Erythroblast (primary cell): ENCODE results near the gene TNNT2.

Source experiments
- GATA1 ChIP-seq: IDR thresholded peaks from 2 replicates; pipeline ENCODE4 v1.6.1; 2011; ENCODE audit warnings: low read depth, mild to moderate bottlenecking, control low read depth, low read length, moderate library complexity
- POLR2A ChIP-seq: IDR thresholded peaks from 2 replicates; pipeline ENCODE4 v1.6.1; 2011; ENCODE audit warnings: mild to moderate bottlenecking, low read length

- TF ChIP-seq POLR2A (no peak), GATA1 (no peak)
Observed at GRCh38 chr1:201394591-201394990, 17.1 kb upstream of the TNNT2 start.
